SJCRH30 (cell line): ENCODE measurements around the gene GRID2. TPM values are rescaled to one million over a fixed set of nuclear protein-coding genes. Genes with fewer than 3 reads are reported as not detected.
"Not testable (repeated sequence)": the region's sequence is repeated elsewhere in the genome, so short reads cannot be mapped to it uniquely, and the experiment has no call there.

Source experiments
- DNase-seq, 2 experiments: peaks; one replicate each; pipeline ENCODE4 v3.0.0-alpha.2; 2015 to 2020
- H3K27ac ChIP-seq: fragments of 250-450 bp; sonication (Bioruptor Pico); 2 replicates; pipeline ENCODE4 v1.5.1; 2020; ENCODE audit warnings: mild to moderate bottlenecking, moderate library complexity
- H3K27me3 ChIP-seq: fragments of 250-450 bp; sonication (Bioruptor Pico); 2 replicates; pipeline ENCODE4 v1.5.1; 2020; ENCODE audit warnings: mild to moderate bottlenecking, moderate library complexity
- H3K36me3 ChIP-seq: fragments of 250-450 bp; sonication (Bioruptor Pico); 2 replicates; pipeline ENCODE4 v1.5.1; 2020; ENCODE audit warnings: mild to moderate bottlenecking, moderate library complexity
- H3K4me1 ChIP-seq: fragments of 250-450 bp; sonication (Bioruptor Pico); 2 replicates; pipeline ENCODE4 v1.5.1; 2020; ENCODE audit warnings: mild to moderate bottlenecking, moderate library complexity
- H3K4me3 ChIP-seq: fragments of 250-450 bp; sonication (Bioruptor Pico); 2 replicates; pipeline ENCODE4 v1.5.1; 2020; ENCODE audit warnings: mild to moderate bottlenecking, moderate library complexity
- H3K9me3 ChIP-seq: fragments of 250-450 bp; sonication (Bioruptor Pico); replicated peaks from 2 replicates; pipeline ENCODE4 v1.5.1; 2020; ENCODE audit warnings: mild to moderate bottlenecking, moderate library complexity
- total RNA-seq: library from RNA; depleted of rRNA; stranded (reverse); fragments of >200 nt; shearing (Covaris generic); gene quantifications from 2 replicates; pipeline ENCODE4 v1.2.3, GENCODE V29; 2014

GRID2 gene
- total RNA-seq, 1 experiment from 2014 or later, result 0.91 TPM

- Histone ChIP-seq H3K4me3 (no peak overlapping the region), H3K36me3 (no peaks in the 10 kb centered on the region), H3K27ac (no peak overlapping the region), H3K9me3 (no peaks in the 10 kb centered on the region), H3K27me3 (no peaks in the 10 kb centered on the region), H3K4me1 (no peaks in the 10 kb centered on the region)
- DNase-seq, result no peak
Observed at GRCh38 chr4:92339676-92340075, 35.9 kb downstream of the GRID2 start.

GRCh38 chr4:92344216-92344615 lies 40.5 kb downstream of the GRID2 start:
- no peak overlapping the region for H3K4me3 ChIP-seq
- no peaks in the 10 kb centered on the region for H3K27me3 ChIP-seq
- no peak overlapping the region for H3K27ac ChIP-seq
- no peaks in the 10 kb centered on the region for H3K9me3 ChIP-seq
- DNase-seq, result no peak
- no peaks in the 10 kb centered on the region for H3K36me3 ChIP-seq
- no peaks in the 10 kb centered on the region for H3K4me1 ChIP-seq

DNA sequence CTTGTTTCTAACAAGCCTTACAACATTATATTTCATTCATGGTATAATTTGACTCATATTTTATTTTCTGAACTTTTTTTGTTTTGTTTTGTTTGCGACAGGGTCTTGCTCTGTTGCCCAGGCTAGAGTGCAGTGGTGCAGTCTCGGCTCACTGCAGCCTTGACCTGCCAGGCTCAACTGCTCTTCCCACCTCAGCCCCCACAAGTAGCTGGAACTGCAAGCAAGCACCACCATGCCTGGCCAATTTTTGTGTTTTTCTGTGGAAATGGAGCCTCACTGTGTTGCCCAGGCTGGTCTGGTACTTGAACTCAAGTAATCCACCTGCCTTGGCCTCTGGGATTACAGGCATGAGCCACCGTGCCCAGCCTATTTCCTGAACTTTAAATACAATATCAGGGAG lies 42.5 kb downstream of the GRID2 start:
- Histone ChIP-seq H3K9me3 (no peaks in the 10 kb centered on the region), H3K36me3 (no peaks in the 10 kb centered on the region), H3K4me3 (no peak overlapping the region), H3K27ac (no peak overlapping the region), H3K4me1 (no peaks in the 10 kb centered on the region), H3K27me3 (no peaks in the 10 kb centered on the region)
- DNase-seq, result no peak

DNA sequence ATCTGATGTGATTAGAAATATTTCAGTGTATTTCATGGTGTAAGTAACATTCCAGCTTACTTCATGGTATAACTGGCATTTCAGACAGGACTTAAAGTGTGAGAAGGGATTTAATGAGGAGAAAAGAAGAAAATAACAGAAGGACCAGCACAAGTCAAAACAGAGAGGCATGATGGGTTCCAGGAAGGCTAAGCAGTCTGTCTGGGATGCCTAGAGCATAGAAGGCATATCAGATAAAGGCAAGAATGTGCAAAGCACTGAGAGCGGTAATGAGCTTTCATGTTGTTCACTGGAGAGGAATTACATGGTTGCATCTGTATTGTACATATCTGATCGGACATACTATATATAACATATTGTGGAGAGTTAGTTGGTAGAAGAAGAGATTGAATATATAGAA lies 54.2 kb downstream of the GRID2 start:
- Histone ChIP-seq H3K4me1 (no peaks in the 10 kb centered on the region), H3K27ac (no peak overlapping the region), H3K27me3 (no peaks in the 10 kb centered on the region), H3K4me3 (no peak overlapping the region), H3K36me3 (no peaks in the 10 kb centered on the region), H3K9me3 (no peaks in the 10 kb centered on the region)
- no peak for DNase-seq

DNA sequence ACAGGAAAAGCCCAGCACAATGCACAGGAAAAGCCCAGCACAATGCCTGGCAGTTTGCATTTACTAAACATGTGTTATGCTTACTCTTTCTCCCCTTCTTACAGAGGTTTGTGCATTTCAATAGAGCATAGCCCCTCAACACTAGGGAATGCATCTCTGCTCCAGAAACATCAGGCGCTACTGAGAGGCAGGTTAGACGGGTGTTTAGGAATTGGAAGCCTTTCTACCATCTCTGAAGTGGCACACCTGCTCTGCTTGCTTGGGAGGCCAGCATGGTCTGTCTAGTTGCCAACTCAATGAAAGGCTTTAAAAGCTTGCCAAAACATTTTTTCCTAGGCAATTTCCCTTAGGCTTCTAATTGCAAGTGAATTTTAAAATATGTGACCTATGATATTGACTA lies 55.7 kb downstream of the GRID2 start:
- Histone ChIP-seq H3K27me3 (no peaks in the 10 kb centered on the region), H3K4me3 (no peak overlapping the region), H3K4me1 (no peaks in the 10 kb centered on the region), H3K36me3 (no peaks in the 10 kb centered on the region), H3K9me3 (no peaks in the 10 kb centered on the region), H3K27ac (no peak overlapping the region)
- no peak for DNase-seq

DNA sequence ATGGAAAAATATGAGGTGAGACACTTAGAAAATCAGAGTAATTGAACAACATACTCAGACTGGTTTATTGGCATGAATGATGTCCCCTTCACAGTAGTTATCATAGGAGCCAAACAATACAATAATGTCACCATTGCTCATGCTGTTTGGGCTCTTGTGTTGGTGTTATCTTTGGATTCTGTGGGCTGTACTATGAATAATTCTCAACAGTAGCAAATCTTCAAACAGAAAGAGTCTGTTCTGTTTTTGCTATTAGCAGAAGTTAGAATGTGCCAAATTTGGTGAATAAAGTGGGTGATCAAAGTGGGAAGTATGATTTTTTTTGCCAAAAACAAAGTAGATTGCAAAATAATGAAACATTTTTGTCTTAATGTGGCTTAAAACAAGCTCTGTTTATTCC lies 58.3 kb downstream of the GRID2 start:
- no peak for DNase-seq
- Histone ChIP-seq H3K27ac (no peak overlapping the region), H3K4me1 (no peaks in the 10 kb centered on the region), H3K27me3 (no peaks in the 10 kb centered on the region), H3K36me3 (no peaks in the 10 kb centered on the region), H3K9me3 (no peaks in the 10 kb centered on the region), H3K4me3 (no peak overlapping the region)

- DNase-seq, result no peak
- Histone ChIP-seq H3K4me1 (no peaks in the 10 kb centered on the region), H3K27ac (no peak overlapping the region), H3K27me3 (no peaks in the 10 kb centered on the region), H3K9me3 (no peaks in the 10 kb centered on the region), H3K4me3 (no peak overlapping the region), H3K36me3 (no peaks in the 10 kb centered on the region)
Observed at GRCh38 chr4:92368653-92369052, 64.9 kb downstream of the GRID2 start.

- no peaks in the 10 kb centered on the region for H3K27me3 ChIP-seq
- H3K27ac ChIP-seq, result no peak overlapping the region
- no peaks in the 10 kb centered on the region for H3K4me1 ChIP-seq
- DNase-seq, result no peak
- no peaks in the 10 kb centered on the region for H3K36me3 ChIP-seq
- no peaks in the 10 kb centered on the region for H3K9me3 ChIP-seq
- no peak overlapping the region for H3K4me3 ChIP-seq
Observed at GRCh38 chr4:92381616-92382015, 77.8 kb downstream of the GRID2 start.

DNA sequence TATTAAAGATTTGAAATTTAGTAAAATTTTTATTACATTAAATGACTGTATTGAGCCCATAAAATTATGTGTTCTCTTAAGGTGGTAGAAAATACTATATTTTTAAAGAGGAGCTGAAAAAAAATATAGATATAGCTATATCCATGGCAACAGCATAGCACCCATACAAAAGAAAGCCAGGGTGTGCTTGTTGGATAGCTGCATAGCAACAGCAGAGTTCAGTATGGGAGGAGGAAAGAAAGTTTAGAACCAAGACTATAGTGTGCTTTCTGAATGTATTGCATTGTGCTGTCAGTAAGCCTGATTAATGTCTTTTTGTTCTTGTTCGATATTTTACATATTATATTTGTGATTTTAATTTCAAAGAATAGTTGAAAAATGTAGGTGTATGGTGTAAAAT lies 78.4 kb downstream of the GRID2 start:
- no peaks in the 10 kb centered on the region for H3K4me1 ChIP-seq
- H3K4me3 ChIP-seq, result no peak overlapping the region
- no peaks in the 10 kb centered on the region for H3K27me3 ChIP-seq
- H3K9me3 ChIP-seq, result no peaks in the 10 kb centered on the region
- H3K36me3 ChIP-seq, result no peaks in the 10 kb centered on the region
- no peak for DNase-seq
- H3K27ac ChIP-seq, result no peak overlapping the region

DNA sequence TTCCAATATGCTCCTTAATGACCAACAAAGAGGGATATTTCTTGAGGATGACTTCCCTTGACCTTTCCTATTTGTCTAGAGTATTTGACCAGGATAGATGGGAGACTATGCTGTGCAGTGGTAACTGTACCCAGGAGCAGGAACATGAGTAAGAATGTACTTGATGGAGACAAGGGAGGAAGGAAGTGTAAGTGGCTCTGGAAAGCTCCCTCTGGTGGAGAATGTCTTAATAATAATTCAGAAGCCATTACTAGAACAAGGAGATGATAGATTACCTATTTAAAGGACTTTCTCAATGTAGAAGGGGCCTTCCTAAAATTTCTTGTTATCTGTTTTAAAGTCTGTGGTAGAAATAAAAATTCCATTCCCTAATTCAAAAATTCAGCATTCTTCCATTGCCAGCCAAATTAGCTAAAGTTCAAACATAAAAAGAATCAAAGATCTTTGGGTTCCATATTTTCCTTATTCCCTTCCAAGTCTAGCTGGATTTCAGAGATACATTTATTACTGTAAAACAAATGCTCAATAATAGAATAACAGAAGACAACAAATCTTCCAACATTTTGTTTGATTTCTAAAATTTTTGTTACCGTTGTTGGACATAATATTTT lies 83.8 kb downstream of the GRID2 start:
- no peaks in the 10 kb centered on the region for H3K4me1 ChIP-seq
- no peak overlapping the region for H3K4me3 ChIP-seq
- no peaks in the 10 kb centered on the region for H3K36me3 ChIP-seq
- DNase-seq, result peak; percentile 9 to 69
- H3K9me3 ChIP-seq, result no peaks in the 10 kb centered on the region
- H3K27me3 ChIP-seq, result no peaks in the 10 kb centered on the region
- H3K27ac ChIP-seq, result no peak overlapping the region

- H3K27me3 ChIP-seq, result no peaks in the 10 kb centered on the region
- peak in 1 of 2 experiments; percentile 21 for DNase-seq
- H3K36me3 ChIP-seq, result no peaks in the 10 kb centered on the region
Observed at GRCh38 chr4:92399032-92399431, 95.3 kb downstream of the GRID2 start.

DNA sequence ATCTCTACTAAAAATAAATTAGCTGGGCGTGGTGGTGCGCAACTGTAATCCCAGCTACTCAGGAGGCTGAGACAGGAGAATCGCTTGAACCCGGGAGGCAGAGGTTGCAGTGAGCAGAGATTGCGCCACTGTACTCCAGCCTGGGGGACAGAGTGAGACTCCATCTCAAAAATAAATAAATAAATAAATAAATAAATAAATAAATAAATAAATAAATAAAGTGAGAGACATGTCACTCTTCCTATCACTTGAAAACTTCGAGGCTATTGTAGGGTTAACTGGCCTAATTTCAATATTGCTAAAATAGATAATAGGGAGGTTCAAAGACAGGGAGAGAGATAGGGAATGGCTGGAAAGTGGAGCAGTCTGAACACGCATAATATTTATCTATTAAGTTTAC lies 99.8 kb downstream of the GRID2 start:
- not testable (repeated sequence) for DNase-seq, H3K9me3 ChIP-seq

More at GRCh38 chr4:92399032-92399431, 95.3 kb downstream of the GRID2 start:
- Histone ChIP-seq H3K4me1 (no peaks in the 10 kb centered on the region), H3K4me3 (no peak overlapping the region), H3K27ac (no peak overlapping the region), H3K9me3 (no peaks in the 10 kb centered on the region)

DNA sequence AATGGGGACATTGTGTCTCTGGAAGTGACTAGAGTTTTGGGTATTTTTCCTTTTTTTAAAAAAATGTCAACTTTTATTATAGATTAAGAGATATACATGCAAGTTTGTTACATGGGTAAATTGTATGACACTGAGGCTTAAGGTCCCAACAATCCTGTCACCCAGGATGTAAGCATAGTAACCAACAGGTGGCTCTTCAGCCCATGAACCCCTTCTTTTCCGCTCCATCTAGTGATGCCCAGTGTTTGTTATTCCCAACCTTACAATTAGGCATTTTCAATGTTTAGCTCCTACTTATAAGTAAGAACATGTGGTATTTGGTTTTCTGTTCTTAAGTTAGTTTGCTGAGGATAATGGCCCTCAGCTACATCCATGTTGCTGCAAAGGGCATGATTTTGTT lies 102.7 kb downstream of the GRID2 start:
- no peaks in the 10 kb centered on the region for H3K27me3 ChIP-seq
- no peak overlapping the region for H3K4me3 ChIP-seq
- DNase-seq, result no peak

More for the DNA sequence above, 99.8 kb downstream of the GRID2 start:
- not testable (repeated sequence) for H3K27me3 ChIP-seq, H3K36me3 ChIP-seq, H3K4me1 ChIP-seq, H3K4me3 ChIP-seq, H3K27ac ChIP-seq

GRCh38 chr4:92421920-92422319 lies 118.2 kb downstream of the GRID2 start:
- Histone ChIP-seq H3K36me3 (no peaks in the 10 kb centered on the region), H3K27me3 (no peaks in the 10 kb centered on the region), H3K4me1 (no peaks in the 10 kb centered on the region), H3K27ac (no peak overlapping the region), H3K4me3 (no peak overlapping the region), H3K9me3 (no peaks in the 10 kb centered on the region)
- no peak for DNase-seq

More for the DNA sequence above, 102.7 kb downstream of the GRID2 start:
- Histone ChIP-seq H3K4me1 (no peaks in the 10 kb centered on the region), H3K36me3 (no peaks in the 10 kb centered on the region), H3K9me3 (no peaks in the 10 kb centered on the region), H3K27ac (no peak overlapping the region)

DNA sequence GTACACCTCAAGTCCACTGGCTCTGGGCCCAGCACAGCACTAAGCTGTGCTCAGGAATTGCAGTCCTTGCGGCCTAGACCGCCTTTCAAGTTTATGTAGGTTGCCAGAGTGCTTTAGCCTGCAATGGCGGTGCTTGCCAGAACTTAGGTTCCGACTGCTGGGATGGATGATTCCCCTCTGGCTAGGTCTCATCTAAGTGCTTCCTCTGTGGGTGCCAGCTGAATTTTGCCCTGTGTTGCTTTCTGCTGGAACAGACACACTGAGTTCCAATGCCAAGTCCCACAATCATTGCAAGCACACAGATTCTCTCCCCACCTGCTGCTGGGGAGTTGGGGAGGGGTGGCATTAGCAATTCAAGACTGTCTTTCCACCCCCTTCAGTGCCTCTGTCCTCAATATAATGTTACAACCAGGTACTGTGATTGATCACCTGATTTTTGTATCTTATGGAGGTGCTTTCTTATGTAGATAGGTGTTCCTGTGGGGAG lies 129.5 kb downstream of the GRID2 start:
- no peaks in the 10 kb centered on the region for H3K4me1 ChIP-seq
- H3K36me3 ChIP-seq, result no peaks in the 10 kb centered on the region
- no peaks in the 10 kb centered on the region for H3K9me3 ChIP-seq
- no peak overlapping the region for H3K4me3 ChIP-seq
- H3K27ac ChIP-seq, result no peak overlapping the region
- no peak for DNase-seq
- H3K27me3 ChIP-seq, result no peaks in the 10 kb centered on the region

- H3K27me3 ChIP-seq, H3K9me3 ChIP-seq, H3K4me1 ChIP-seq, H3K27ac ChIP-seq, DNase-seq, H3K36me3 ChIP-seq, H3K4me3 ChIP-seq: not testable (repeated sequence)
Observed at GRCh38 chr4:92438722-92439121, 135.0 kb downstream of the GRID2 start.
